ENCODE measurements around the gene SMAD6.
"Not testable (repeated sequence)": the region's sequence is repeated elsewhere in the genome, so short reads cannot be mapped to it uniquely, and the experiment has no call there.

SMAD6 gene

DNA sequence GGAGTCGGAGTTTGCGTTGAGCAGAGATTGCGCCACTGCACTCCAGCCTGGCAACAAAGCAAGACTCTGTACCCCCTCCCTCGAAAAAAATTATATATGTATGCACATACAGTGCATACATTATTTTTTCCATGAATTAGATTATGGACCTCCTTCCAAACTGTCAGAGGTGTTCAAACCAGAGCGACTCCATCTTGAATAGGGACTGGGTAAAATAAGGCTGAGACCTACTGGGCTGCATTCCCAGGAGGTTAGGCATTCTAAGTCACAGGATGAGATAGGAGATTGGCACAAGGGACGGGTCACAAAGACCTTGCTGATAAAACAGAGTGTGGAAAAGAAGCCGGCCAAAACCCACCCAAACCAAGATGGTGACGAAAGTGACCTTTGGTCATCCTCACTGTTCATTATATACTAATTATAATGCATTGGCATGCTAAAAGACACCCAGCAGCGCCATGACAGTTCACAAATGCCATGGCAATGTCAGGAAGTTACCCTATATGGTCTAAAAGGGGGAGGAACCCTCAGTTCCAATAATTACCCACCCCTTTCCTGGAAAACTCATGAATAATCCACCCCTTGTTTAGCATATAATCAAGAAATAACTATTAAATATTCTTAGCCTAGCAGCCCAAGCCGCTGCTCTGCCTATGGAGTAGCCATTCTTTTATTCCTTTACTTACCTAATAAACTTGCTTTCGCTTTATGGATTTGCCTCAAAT is 126.9 kb downstream of the SMAD6 start:
- DNase-seq, result not testable (repeated sequence)

DNA sequence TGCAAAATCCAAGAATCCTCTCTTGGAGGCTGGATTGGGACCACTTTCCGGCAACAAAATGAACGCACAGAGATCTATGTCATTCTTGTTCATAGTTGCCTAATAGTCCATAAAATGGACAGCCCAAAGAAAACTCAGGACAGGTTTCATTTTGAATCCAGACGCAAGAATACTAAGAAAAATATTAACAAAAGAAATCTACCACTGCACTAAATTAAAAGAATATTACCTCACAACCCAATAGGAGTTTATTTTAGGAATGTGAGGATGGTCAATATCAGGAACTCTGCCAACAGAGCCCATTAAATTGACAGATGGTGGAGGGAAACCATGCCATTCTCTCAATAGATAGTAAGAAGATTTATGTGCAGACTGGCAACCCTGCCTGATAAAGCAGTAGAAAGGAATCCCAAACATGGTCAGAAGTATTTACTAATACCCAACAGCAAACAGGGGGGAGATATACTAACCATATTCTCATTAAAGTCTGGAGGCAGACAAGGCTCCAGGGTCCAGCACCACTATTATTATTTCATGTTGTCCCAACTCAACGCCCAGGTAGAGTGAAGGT is 127.6 kb downstream of the SMAD6 start:
- DNase-seq, result no peak

DNA sequence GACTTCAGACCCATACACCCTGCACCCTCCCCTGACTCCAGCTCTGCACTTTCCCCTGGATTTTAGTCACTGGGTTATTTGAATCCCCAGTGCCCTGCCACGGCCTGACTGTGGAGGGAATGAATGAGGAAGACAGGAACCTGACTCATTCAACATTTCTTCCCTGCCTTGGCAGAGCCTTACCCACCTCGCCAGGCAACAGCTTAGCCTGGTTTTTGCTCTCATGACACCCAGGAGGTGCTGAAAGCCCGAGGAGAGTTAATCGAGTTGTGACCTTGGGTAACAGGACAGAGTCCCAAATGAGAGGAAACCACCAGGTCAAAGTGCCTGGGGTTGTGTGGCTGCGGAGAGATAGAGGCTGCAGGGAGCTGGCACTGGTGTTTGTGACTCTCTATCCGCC is 128.3 kb downstream of the SMAD6 start:
- no peak for DNase-seq

DNA sequence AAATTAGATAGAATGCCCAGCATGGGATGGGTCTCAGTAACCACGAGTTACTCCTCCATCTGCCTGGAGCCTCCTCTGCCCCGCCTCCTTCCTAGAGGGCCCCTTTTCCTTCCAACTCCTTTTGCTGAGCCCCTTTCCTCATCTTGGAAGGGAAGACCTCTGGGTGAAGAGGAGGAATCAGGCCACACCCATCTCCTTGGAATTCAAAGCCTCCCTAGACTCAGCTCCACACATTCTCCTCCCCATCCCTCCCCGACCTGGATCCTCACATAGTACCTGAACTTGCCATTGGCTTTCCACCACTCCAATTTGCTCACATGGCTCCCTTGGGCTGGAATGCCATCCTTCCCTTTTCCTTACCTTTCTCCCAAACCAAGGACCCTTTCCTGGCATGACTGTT is 128.8 kb downstream of the SMAD6 start:
- no peak for DNase-seq

DNA sequence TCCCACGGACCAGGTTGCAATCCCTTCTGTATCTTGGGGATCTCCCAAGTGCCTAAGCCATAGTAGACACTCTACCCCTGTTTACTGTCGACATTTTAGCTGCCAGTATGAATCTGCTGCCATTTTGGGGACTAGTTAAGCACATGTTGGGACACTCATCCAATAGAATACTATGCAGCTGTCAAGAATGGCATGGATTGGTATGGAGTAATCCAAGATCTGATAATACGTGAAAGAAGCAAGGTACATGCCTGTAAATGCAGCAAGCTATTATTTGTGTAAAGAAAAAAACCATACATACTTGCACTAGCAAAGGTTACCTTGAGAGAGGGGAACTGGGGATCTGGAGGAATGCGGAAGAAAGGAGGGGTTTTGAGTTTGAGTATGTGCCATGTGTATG is 129.3 kb downstream of the SMAD6 start:
- no peak for DNase-seq

DNA sequence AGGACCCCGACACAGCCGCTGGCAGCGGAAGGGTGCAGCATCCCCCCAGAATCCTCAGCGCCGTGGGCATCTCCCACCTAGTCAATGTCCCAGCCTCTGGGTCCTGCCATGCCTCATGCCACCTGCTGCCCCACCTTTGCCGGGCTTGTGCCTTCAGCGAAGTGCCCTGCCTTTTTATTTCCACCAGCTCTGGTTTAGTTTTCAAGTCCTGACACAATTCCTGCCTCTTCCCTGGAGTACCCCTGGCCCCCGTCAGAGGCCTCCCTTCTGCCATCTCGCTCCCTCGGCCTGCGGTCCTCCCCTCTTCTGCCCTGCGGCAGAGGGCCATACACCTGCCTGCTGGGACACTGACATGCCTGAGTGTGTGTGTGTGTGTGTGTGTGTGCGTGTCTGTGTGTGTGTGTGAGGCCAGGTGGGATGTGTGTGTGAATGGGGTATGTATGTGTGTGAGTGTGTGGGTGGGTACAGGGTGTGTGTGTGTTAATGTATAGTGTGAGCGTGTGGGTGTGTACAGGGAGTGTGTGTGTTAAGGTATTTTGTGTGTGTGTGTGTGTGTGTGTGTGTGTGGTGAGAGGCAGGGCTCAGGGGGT is 129.9 kb downstream of the SMAD6 start:
- DNase-seq, result no peak

All from NCI-H2227 treated with DMSO at 0.1 percent for 48 hours (cell line).